Activated B cell treated with CpG ODN at 0.5 μM for 24 hours (primary cell): ENCODE results near the gene BPGM. TPM values are rescaled to one million over a fixed set of nuclear protein-coding genes. Genes with fewer than 3 reads are reported as not detected.

Source experiments
- ATAC-seq: fragments of 200-7000 bp; cut with Tn5 transposase; one replicate; pipeline ENCODE4 v1.10.0; 2021; ENCODE audit warnings: low read depth, mild to moderate bottlenecking, moderate library complexity
- CTCF ChIA-PET: fragments of 350-600 bp; sonication (Branson Sonifier 250); formaldehyde crosslinking; loops from one replicate; lab custom pipeline; 2021; ENCODE audit warnings: antibody characterized with exemption; lab: Charles Lee
- POLR2A ChIA-PET: fragments of 350-600 bp; sonication (Branson Sonifier 250); formaldehyde crosslinking; loops from one replicate; lab custom pipeline; 2021; ENCODE audit warnings: antibody characterized with exemption; lab: Charles Lee
- DNase-seq: peaks from one replicate; pipeline ENCODE4 v3.0.0; 2022
- H3K27ac Mint-ChIP-seq: one replicate; pipeline ENCODE4 v1.8.0; 2020; ENCODE audit warnings: mixed read lengths
- H3K27me3 Mint-ChIP-seq: one replicate; pipeline ENCODE4 v1.8.0; 2021; ENCODE audit warnings: mixed read lengths
- H3K36me3 Mint-ChIP-seq: one replicate; pipeline ENCODE4 v1.8.0; 2021; ENCODE audit warnings: low read depth, mixed read lengths
- H3K4me1 Mint-ChIP-seq: one replicate; pipeline ENCODE4 v1.8.0; 2021; ENCODE audit warnings: mixed read lengths
- H3K4me3 Mint-ChIP-seq: one replicate; pipeline ENCODE4 v1.8.0; 2020; ENCODE audit warnings: mild to moderate bottlenecking, mixed read lengths
- H3K9me3 Mint-ChIP-seq: one replicate; pipeline ENCODE4 v1.8.0; 2020; ENCODE audit warnings: mixed read lengths
- intact Hi-C: fragments of 100-400 bp; cut with micrococcal nuclease; formaldehyde crosslinking; loops from one replicate; pipeline ENCODE4 v1.15.1; 2024
- total RNA-seq: library from RNA; stranded (reverse); gene quantifications from 2 replicates; pipeline ENCODE4 v1.2.3, GENCODE V29; 2022
- TF ChIP-seq, protein P1 (sequence below): fragments of 200-600 bp; IDR thresholded peaks from one replicate; pipeline ENCODE4 v1.8.0; 2022; ENCODE audit warnings: antibody characterized with exemption, mild to moderate bottlenecking

Gene BPGM
- total RNA-seq, 1 donor from 2014 or later: 10.1 TPM

DNA sequence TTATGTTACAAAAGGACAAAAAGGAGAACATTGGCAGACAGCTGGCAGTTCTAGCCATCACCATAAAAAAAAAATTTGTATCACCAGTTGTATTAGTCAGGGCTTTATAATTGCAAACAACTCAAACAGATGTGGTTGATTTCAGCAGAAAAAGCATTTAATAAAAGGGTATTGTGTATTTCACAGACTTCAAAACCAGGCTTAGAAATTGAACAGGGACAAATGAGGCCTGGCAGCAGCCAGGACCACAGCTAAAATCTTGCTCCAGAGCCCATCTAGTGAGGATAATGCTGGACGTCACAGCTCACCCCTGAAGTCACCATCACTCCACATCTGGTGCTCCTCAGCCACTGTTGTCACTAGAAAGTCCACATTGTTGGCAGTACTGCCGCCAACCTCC, 79.9 kb downstream of the BPGM start:
- ATAC-seq (no peak), DNase-seq (no peak)
- Mint-ChIP-seq H3K4me3 (no peak overlapping the region), H3K27ac (no peak overlapping the region), H3K9me3 (no peaks in the 10 kb centered on the region), H3K27me3 (no peaks in the 10 kb centered on the region), H3K4me1 (no peaks in the 10 kb centered on the region), H3K36me3 (no peaks in the 10 kb centered on the region)
- intact Hi-C loops: no loop called here
- TF ChIP-seq, protein P1, sequence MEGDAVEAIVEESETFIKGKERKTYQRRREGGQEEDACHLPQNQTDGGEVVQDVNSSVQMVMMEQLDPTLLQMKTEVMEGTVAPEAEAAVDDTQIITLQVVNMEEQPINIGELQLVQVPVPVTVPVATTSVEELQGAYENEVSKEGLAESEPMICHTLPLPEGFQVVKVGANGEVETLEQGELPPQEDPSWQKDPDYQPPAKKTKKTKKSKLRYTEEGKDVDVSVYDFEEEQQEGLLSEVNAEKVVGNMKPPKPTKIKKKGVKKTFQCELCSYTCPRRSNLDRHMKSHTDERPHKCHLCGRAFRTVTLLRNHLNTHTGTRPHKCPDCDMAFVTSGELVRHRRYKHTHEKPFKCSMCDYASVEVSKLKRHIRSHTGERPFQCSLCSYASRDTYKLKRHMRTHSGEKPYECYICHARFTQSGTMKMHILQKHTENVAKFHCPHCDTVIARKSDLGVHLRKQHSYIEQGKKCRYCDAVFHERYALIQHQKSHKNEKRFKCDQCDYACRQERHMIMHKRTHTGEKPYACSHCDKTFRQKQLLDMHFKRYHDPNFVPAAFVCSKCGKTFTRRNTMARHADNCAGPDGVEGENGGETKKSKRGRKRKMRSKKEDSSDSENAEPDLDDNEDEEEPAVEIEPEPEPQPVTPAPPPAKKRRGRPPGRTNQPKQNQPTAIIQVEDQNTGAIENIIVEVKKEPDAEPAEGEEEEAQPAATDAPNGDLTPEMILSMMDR: no peak
- CTCF ChIA-PET: interaction anchor here (1.1 kb wide), 1 partner anchor 24 kb away, joined by 3 read pairs; no protein-coding TSS in a partner anchor
- POLR2A ChIA-PET: no interaction called here

- intact Hi-C loops: no loop called here
- Mint-ChIP-seq H3K9me3 (no peaks in the 10 kb centered on the region), H3K27ac (no peak overlapping the region), H3K4me1 (no peaks in the 10 kb centered on the region), H3K36me3 (no peaks in the 10 kb centered on the region), H3K27me3 (no peaks in the 10 kb centered on the region), H3K4me3 (no peak overlapping the region)
- CTCF ChIA-PET: interaction anchor here (0.8 kb wide), 1 partner anchor 94 kb away, joined by 3 read pairs; no protein-coding TSS in a partner anchor
- ATAC-seq (no peak), DNase-seq (no peak)
- POLR2A ChIA-PET: no interaction called here
- TF ChIP-seq, protein P1: no peak
Observed at GRCh38 chr7:134727711-134728110, 81.1 kb downstream of the BPGM start.

Other genes with a start within 250 kb of the BPGM start
- 88.9 and 91.0 TPM in 2 replicates for gene AKR1B1, start 187.8 kb upstream of the BPGM start, total RNA-seq
- gene AKR1B10, start 119.3 kb upstream of the BPGM start, total RNA-seq: not detected in 2 replicates
- not detected in 2 replicates for gene AKR1B15, start 97.7 kb upstream of the BPGM start, total RNA-seq
- gene CALD1, start 132.8 kb downstream of the BPGM start, total RNA-seq: 0.15 and 0.33 TPM in 2 replicates